Stimulated activated CD4-positive, alpha-beta T cell treated with anti-CD3 and anti-CD28 coated beads, Interleukin-12 subunit alpha, Interleukin-12 subunit beta, amount 100 ng/mL, for 48 hours (primary cell): ENCODE data around the gene BAHCC1.

Source experiments
- DNase-seq, 3 donors: peaks; one replicate each; pipeline ENCODE4 v3.0.0-alpha.2; 2020; ENCODE audit warnings: low read depth in 2 of 3, low spot score in 1 of 3

The BAHCC1 gene

DNA sequence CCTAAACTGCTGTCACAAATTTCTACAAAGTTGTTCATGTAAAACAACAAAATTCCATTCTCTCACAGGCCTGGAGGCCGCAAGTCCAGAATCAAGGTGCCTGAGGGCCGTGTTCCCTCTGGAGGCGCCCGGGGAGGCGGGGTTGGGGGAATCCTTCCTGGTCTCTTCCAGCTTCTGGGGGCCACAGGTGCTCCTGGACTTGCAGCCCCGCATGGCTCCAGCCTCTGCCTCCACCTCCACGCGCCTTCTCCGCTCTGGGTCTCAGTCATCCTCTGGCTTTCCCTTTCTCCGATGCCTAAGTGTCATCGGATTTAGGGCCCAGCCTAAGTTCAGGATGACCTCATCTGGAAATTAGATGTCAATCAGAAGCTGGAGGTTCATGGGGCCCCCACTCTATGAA, 28.6 kb upstream of the BAHCC1 start:
- no peak for DNase-seq

DNA sequence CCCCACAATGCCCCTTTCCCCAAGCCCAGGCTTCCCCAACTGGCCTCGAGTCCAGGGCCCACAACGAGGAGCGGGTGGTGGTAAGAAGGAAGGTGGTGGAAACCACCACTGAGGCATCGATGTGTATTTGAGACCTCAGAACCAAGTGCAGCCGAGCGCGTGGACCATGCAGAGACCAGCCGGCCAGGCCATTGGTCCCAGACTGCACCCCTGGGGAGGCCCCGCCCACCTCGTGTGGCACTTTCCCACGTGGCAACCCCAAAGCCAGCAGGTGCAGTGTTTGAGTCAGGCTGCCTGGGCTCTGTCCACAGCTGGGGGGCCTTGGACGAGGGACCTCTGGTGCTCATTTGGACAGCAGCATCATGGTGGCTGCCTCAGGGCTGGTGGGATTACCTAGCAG, 28.1 kb upstream of the BAHCC1 start:
- DNase-seq = no peak

DNA sequence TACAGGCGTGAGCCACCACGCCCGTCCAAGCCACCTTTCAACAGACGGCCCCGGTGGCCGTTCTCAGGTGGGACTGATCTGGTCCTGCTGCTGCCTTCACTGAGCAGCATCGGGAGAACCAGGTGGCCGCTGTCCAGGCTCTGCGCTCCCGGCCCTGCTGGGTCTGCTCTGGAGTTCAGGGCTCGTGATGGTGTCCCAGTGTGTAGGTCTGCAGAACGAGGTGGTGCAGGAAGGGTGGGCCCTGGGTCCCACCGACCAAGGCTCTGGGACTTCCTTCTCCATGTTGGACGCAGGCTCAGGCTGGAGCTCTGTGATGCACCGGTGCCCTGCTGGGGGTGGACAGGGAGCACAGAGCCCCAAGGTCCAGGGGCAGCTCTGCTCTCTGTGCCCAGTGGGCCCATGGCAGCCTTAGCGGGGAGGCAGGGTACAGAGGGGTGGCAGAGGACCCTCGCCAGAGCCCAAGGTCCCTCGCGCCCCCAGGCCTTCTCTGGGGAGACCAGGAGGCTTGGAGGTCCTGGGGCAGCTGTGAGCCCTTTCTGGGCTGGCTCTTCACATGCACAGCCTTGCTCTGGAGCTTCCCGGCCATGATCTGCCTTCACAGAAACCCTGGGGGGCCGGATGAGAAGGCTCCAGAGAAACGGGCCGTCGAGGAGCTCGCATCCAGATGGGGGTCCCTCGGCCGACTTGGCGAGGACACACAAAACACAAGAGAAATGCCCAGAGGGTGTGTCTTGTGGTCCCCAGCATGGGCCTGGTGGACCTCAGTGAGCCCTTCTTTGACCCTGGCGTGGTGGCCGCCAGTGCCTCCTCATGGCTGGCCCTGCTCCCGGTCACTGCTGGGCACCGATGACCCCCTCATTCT, 26.9 kb upstream of the BAHCC1 start:
- no peak for DNase-seq

DNA sequence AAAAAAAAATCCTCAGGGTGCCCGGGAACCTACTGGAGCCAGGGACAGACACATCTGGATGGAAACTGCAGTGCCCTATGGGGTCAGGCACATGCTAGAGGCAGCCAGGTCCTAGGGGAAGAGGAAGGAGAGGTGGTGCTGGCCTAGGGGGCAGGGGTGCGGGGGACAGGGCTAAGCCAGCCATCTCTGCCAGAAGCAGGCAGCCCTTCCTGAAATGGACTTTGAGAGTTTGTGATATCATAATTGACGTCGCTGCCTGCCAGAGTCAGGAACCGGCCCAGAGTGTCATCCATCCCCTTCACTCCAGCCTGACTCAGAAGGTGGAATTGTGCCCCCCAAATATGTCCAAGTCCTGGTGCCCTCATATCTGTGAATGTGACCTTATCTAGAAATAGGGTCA, 25.0 kb upstream of the BAHCC1 start:
- DNase-seq = no peak

DNA sequence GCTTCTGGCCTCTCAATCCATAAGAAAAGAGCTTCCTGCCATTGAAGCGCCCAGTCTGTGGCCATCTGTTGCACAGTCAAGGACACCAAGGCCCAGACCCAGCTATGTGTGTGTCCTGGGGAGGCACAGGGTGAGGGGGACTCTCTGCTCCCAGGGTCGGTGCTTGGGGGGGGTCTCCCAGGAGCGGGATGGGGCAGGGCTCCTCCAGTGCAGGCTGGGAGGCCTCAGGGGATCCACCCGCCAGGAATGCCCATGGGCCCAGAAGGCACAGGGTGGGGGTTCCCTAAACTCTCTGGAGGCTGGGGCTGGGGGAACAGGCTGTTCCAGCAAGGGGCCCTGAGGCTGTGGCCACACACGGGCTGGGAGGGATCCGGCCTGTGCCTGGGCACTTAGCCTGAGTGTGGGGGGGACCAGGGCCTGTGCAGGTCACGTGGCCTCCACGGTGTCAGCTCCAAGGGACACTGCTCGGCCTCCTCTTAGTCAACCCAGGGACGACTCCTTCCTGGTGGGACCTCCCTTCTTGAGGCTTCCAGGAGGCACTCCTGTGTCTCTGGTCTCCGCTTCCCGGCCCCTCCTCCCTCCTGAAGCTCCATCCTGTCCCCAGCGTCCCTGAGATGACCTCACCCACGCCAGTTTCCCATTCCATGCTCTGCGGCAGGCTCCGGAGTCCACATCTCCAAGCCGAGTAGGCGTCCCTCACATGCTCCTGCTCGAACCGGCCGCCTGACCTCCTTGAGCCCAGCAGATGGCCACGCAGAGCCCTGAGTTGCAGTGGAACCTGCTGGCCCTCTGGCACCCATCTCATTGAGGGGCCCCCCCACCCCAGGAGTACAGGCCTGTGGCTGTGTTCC, 23.1 kb upstream of the BAHCC1 start:
- DNase-seq = no peak

DNA sequence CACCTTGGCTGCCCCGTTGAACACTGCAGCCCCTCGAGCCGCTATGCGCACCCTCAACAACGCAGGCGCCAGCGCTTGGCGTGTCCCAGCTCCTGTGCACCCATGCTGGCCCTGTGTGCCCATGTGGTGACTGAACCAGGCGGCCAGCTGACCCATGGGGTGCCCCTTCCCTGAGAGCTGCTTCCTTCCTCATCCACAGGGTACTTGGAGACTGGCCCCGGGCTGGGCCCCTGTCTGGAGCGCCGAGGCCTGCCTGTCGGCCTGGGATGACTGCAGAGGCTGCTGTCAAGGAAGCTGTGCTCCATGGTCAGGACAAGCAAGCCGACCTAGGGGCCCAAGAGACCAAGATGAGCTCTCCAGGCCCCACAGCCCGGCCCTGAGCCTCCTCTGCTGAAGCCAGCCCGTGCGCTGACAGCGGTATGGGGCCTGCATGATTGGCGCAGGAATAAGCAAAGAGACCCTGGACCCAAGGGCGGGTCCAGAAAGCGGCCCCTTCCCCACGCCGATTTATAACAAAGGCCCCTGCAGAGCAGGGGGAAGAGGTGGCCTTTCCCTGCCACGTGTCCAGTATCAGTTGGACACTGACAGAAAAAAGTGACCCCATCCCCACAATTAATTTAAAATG, 21.6 kb upstream of the BAHCC1 start:
- no peak for DNase-seq

DNA sequence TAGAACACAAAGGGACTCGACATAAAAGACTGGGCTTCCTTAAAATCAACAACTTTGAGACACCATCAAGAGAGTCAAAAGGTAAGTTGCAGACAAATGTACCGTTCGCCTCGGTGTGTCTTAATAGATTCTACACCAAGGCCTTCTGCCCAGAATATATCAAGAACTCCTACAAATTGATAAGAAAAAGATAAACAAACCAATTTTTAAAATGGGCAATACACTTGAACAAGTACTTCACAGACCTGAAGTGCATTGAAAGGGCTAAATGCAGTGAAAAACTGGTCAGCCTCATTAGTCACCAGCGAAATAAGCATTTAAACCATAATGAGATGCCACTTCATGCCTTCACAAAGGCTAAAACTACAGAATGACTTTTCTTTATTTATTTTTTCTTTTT, 20.4 kb upstream of the BAHCC1 start:
- no peak for DNase-seq

DNA sequence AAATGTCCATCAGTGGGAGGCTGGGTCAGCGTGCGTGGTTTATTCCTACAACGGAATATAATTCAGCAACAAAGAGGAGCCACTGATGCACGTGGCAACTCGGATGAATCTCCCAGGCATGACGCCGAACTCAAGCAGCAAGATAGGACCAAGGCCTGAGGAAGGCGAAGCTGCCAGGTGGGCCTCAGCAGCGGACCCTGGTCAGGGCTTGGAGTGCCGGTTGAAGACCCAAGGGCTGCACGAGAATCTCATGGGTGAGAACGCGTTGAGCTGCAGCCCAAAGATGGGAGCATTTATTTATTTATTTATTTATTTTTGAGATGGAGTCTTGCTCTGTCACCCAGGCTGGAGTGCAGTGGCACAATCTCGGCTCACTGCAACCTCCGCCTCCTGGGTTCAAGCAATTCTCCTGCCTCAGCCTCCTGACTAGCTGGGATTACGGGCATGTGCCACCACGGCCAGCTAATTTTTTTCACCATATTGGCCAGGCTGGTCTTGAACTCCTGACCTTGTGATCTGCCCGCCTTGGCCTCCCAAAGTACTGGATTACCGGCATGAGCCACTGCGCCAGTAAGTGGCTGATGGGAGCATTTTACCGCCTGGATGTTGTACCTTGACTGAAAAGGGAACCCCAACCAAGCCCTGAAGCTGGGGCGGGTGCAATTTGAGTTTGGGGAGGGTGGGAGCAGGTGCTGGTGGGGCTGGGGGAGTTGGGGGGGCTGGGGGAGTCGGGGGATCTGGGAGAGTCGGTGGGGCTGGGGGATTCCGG, 18.1 kb upstream of the BAHCC1 start:
- DNase-seq = no peak

DNA sequence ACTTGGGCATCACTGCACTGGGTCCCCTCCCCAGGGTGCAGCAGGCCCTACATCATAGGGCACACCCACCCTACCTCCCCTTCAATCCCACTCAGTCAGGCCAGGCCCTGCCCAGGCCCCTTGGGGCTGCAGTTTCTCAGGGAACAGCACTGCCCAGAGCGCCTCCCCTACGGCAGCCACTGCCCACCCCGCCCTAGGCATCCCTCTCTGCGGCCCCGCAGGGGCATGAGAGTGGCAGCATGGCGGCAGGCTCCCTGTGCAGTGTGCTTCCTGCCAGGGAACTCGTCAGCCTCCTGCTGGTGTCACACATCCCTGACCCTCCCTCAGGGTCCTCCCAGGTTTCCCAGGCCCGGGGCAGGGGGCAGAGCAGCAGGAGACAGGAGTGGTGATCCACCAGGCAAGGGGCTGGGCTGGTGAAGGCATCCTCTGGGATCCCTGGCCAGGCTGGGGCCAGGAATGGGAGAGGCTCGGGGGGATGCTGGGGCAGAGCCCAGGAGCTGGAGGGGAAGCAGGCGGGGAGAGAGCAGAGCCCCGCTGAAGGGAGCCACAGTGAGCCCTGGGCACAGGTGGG, 16.2 kb upstream of the BAHCC1 start:
- DNase-seq = no peak

DNA sequence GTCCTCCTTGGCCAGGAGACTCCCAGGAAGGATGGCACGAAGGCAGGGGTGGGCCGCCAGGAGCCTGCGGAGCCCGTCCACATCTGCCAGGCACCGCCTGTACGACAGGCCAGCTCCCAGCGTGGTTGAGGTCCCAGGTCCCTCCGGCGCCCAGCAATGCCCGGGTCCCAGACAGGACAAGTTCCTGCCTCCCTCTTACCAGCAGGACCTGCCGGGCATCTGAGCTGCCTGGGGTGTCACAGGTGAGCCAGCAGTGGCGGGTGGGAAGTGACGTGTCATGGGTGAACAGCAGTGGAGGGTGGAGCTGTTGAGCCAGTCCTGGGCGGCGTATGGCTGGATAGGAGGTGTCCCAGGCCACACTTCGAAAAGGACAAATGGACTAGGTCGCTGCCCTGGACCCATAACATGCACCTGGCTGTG, 15.7 kb upstream of the BAHCC1 start:
- no peak for DNase-seq

DNA sequence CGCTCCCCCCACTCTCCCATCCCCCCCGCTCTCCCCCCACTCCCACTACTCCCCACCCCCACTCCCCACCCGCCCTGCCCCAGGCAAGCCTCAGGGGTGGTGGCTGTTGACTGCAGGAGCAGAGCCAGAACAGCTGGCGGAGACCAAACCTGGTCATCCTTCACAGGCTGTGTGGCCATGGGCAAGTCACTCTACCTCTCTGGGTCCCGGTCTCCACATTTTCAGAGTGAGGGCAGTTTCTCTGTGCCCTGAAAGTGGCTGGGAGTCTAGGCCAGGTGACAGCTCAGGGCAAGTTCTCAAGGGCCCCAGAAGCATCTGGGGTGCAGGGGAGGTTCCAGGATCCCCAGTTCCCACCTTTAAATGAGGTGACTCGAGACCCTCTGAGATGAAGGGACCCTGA, 15.1 kb upstream of the BAHCC1 start:
- no peak for DNase-seq

DNA sequence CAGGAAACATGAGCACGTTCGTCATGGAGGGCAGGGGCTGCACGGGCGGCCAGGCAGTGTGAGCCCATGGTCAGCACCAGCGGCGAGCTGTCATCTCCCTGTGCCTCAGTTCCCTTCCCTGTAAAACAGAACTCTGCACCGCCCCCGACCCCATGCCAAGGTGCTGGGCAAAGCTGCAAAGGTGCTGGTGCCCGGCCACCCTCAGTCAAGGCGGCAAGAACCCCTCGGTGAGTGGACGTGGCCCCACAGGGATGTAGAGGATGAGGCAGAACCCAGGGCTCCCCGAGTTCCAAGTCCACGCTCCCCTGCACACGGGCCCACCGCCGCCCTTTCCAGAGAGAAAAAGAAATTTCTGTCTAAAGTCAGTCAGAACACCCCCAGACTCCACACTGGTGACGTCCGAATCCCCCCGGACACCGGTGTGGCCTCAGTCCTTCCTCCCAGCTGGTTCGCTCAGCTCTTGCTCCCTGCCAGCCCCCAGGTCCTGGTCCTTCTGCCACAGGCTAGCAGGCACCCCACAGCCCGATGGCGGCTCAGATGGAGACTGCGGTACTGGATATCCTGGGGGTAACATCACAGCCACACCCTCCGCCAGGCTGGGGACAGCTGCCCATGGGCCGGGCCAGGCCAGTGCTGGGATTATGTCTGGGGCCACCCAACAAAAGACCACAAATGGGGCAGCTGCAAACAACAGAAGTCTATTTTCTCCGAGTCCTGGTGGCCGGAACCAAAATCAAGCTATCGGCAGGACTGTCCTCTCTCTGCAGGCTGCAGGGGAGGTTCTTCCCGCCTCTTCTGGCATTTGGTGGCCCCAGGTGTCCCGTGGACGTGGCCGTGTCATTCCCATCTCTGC, 14.4 kb upstream of the BAHCC1 start:
- DNase-seq = no peak

DNA sequence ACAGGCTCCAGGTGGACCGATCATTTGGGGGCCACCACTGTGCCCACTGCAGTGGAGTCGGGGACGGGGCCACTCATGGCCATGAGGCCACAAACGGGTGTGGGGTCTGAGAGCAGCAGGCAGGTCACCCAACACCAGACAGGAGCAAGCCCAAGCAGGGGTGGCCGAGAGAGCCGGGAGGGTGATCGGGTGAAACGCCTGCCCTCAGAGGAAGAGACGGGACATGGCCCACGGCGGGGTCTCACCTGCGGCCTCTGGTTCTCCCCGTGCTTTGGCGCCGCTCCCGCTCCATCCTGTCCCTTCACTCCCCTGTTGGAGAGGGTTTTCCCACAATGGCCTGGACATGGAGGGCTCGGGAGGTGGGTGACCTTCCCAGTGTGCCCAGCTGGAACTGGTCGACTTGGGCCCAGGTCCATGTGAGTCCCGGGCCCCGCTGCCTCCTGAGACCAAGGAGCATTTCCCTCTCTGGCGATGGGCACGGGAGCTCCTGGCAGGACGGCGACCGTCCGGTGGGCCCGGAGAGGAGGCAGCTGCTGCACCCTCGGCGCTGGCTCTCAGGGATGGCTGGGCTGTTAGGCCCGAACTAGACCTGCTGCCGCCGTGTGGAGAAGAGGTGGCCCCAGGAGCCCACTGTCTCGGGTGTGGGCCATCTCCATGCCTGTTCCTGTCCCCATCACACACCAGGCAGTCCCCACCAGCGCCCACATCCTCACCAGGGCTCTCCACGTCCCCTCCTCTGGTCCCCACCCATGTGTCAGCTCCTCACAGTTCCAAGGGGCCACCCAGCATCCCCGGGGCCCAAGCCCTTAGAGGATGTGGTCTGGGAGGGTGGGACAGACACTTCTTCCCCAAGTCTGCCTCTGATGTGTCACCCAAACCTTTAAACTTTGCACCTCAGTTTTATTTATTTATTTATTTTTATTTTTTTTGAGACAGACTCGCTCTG, 13.4 kb upstream of the BAHCC1 start:
- DNase-seq = no peak

DNA sequence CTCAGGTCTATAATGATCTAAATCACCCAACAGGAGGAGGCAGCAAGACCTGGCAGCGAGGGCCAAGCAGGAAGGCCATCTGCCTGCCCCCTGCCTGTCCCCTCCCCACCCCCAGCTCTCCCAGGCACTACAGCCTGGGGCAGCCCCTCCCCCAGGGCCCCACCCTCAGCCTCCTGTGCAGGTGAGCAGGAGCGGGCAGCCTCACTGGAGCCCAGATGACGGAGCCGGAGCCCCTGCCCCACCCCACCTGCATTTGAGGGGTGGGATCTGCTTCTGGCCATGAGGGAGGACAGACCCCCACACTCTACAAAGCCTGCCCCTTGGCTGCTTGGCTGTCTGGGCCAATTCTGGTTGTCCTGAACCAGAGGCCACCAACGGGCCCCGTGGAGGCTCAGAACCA, 12.4 kb upstream of the BAHCC1 start:
- DNase-seq = no peak

DNA sequence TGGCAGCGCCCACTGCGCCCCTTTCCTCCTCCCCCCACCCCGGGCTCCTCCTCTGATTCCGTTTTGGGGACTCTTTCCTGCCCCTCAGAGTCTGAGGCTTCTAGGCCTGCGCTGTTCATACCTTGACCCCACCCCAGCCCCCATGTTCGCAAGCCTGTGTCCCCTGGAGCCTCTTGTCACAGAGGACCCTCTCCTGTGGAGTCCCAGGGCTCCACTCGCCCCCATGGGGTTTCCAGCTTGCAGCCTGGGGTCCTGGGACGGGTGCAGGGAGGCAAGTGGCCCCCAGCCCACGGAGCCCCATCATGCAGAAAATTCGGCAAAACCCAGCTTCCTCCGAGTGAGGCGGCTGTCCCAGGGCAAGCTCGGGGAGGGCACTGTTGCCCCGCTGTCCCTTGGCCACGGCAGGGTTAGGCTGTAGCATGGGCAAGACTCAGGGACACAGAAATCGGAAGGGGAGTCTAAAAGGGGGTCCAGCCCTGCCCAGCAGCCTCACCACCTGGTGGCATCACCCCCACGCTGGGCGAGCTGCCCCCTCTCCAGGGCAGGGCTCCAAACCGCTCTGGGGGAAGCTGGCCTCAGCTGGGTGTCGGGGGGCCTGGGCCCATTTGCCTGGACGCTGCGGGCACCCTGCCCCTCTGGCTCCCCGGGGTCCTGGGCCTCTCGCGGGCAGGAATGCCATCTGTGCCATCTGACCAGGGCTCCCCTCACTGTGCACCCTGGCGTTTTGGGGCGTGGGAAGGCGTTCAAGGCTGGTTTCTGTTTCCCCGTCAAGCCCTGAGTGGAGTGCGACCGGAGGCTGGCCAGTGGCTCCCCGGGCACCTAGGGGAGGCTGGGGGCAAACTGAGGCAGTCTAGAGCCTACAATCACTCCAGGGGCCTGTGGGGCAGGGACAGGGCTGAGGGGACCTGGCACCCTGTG, 11.5 kb upstream of the BAHCC1 start:
- no peak for DNase-seq

DNA sequence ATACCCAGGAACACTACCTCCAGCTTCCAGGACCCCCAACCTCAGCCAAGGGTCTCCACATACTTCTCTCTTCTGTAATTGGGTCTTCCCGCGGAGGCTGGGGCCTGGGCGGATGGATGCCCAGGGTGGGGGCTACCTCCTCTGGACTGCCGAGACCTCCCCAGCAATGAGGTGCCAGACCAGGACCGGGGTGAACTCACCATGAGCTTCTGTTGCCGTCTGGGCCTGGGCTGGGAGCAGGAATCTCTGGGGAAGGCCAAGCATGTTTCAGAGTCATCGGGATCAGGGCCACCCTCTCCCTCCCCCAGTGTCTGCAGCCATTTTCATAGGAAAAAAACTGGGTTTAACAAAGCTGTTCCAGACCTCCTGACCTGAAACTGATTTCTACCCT, 10.3 kb upstream of the BAHCC1 start:
- no peak for DNase-seq

DNA sequence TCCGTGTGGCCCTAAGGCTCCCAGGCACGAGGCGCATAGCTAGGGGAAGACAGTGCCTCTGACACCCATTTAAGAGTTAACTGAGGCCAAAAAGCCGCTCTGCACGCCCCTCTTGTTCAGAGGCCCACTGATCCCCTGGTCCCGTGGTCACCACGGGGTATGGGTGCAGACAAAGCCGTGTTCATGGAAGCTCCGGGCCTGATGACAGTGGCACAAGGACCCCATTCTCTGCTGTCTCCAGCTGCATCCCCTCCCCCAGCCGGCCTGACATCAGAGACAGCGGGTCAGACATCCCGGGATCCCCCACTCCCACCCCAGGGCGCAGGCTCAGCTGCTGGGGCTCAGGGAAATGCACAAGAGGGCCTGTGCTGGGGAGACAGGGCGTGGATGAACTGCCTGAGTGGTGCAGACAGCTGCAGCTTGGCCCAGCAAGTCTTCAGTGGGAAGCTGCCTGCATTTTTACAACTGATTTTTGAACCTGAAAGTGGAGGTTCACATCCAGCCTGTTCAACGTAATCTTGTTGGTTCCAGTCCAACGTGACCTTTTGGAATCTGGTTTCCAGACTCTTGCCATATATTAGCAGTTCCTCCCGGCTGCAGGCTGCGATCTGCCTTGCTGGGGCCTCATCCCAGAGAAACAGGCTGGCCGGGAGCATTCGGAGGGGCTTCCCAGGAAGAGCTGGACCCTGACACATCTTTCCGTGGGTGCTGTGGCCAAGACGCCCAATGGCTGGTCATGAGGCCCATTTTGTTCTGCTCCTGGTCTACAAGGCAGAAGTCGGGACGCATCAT, 9.7 kb upstream of the BAHCC1 start:
- no peak for DNase-seq
